ENCODE results near the gene HDAC4. TPM values are rescaled to one million over a fixed set of nuclear protein-coding genes. Genes with fewer than 3 reads are reported as not detected.

HDAC4 gene
- total and polyA plus RNA-seq, 10 of the 15 experiments (the other 5 are each of a cell fraction or from before 2014, with no cell fraction given) = 0.22 to 15.7 (median 4.8) TPM

- H2AFZ ChIP-seq (ENCODE audit: control insufficient read depth, low read depth, low read length) = no peak overlapping the region
- ChIA-PET CTCF (no interaction called here), SMC1A (ENCODE audit: uncharacterized antibody, unreplicated experiment) (no interaction called here), POLR2A (interaction anchor here (0.6 kb wide), 1 partner anchor 1007 kb away, joined by 3 read pairs; no protein-coding TSS in a partner anchor), RAD21 (ENCODE audit: unreplicated experiment) (no interaction called here)
- no peak overlapping the region for H3K27ac ChIP-seq (ENCODE audit: control insufficient read depth, insufficient read depth)
- WGBS (ENCODE audit: insufficient coverage, insufficient replicate concordance, low lambda C conversion rate, missing lambda C conversion rate) = 80% methylated on average over 23 of the region's 28 CpGs
- TF ChIP-seq, protein P1, sequence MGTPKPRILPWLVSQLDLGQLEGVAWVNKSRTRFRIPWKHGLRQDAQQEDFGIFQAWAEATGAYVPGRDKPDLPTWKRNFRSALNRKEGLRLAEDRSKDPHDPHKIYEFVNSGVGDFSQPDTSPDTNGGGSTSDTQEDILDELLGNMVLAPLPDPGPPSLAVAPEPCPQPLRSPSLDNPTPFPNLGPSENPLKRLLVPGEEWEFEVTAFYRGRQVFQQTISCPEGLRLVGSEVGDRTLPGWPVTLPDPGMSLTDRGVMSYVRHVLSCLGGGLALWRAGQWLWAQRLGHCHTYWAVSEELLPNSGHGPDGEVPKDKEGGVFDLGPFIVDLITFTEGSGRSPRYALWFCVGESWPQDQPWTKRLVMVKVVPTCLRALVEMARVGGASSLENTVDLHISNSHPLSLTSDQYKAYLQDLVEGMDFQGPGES (IDR thresholded peaks at IDR 0.05) = no peak
- TF ChIP-seq NBN (IDR thresholded peaks at IDR 0.05) (no peak), POLR2AphosphoS5 (IDR thresholded peaks at IDR 0.05; ENCODE audit: low read length) (no peak), SUPT20H (IDR thresholded peaks at IDR 0.05; ENCODE audit: borderline replicate concordance, control insufficient read depth, low read depth, low read length) (no peak)
- intact Hi-C loops (cut with micrococcal nuclease; ENCODE audit: unreplicated experiment) (no loop called here), in situ Hi-C loops (cut with MboI) (no loop called here)
- H3K4me1 ChIP-seq (ENCODE audit: control insufficient read depth, insufficient read depth, low read length) = no peaks in the 10 kb centered on the region
- H3K9ac ChIP-seq (ENCODE audit: control insufficient read depth, insufficient read depth, low read length) = no peak overlapping the region
- H3K4me2 ChIP-seq (ENCODE audit: control insufficient read depth, insufficient read depth) = no peak overlapping the region
- H4K20me1 ChIP-seq (ENCODE audit: control insufficient read depth, insufficient read depth) = no peaks in the 10 kb centered on the region
- no peaks in the 10 kb centered on the region for H3K36me3 ChIP-seq (ENCODE audit: control insufficient read depth in 2 of 2, insufficient read depth in 2 of 2, low read length in 1 of 2)
- DNase-seq (ENCODE audit: low read depth, low spot score) (no peak), ATAC-seq (no peak), FAIRE-seq (no peak)
- H3K79me2 ChIP-seq (ENCODE audit: control insufficient read depth, insufficient read depth, low read length) = no peaks in the 10 kb centered on the region
- no peak overlapping the region for H3K4me3 ChIP-seq
- BruUV-seq (replicated peaks) = no TSS peak
- no peaks in the 10 kb centered on the region for H3K9me3 ChIP-seq (replicated peaks; ENCODE audit: control insufficient read depth, insufficient read depth, low read length)
- H3K27me3 ChIP-seq (replicated peaks in 1 of 2; ENCODE audit: control insufficient read depth in 2 of 2, insufficient read depth in 2 of 2, low read length in 1 of 2) = no peaks in the 10 kb centered on the region
These were observed 304.0 kb downstream of the HDAC4 start for GRCh38 chr2:239096676-239097427.

GRCh38 chr2:239095460-239096081 lies 305.2 kb downstream of the HDAC4 start:
- H3K4me1 ChIP-seq (ENCODE audit: control insufficient read depth, insufficient read depth, low read length) = no peaks in the 10 kb centered on the region
- BruUV-seq (replicated peaks) = no TSS peak
- H3K27ac ChIP-seq (ENCODE audit: control insufficient read depth, insufficient read depth) = no peak overlapping the region
- no peaks in the 10 kb centered on the region for H3K36me3 ChIP-seq (ENCODE audit: control insufficient read depth in 2 of 2, insufficient read depth in 2 of 2, low read length in 1 of 2)
- in situ Hi-C loops (cut with MboI) = no loop called here
- H4K20me1 ChIP-seq (ENCODE audit: control insufficient read depth, insufficient read depth) = no peaks in the 10 kb centered on the region
- no peaks in the 10 kb centered on the region for H3K79me2 ChIP-seq (ENCODE audit: control insufficient read depth, insufficient read depth, low read length)
- no peaks in the 10 kb centered on the region for H3K9me3 ChIP-seq (replicated peaks; ENCODE audit: control insufficient read depth, insufficient read depth, low read length)
- no peak overlapping the region for H3K4me2 ChIP-seq (ENCODE audit: control insufficient read depth, insufficient read depth)
- FAIRE-seq (no peak), DNase-seq (ENCODE audit: low read depth, low spot score) (no peak), ATAC-seq (no peak)
- POLR2A ChIA-PET = no interaction called here
- WGBS (ENCODE audit: insufficient coverage, insufficient replicate concordance, low lambda C conversion rate, missing lambda C conversion rate) = 78% methylated on average over 20 of the region's 20 CpGs
- SMC1A ChIA-PET (ENCODE audit: uncharacterized antibody, unreplicated experiment) = no interaction called here
- intact Hi-C loops (cut with micrococcal nuclease; ENCODE audit: unreplicated experiment) = no loop called here
- H3K9ac ChIP-seq (ENCODE audit: control insufficient read depth, insufficient read depth, low read length) = no peak overlapping the region
- RAD21 ChIA-PET (ENCODE audit: unreplicated experiment) = no interaction called here
- CTCF ChIA-PET = no interaction called here
- H2AFZ ChIP-seq (ENCODE audit: control insufficient read depth, low read depth, low read length) = no peak overlapping the region
- TF ChIP-seq ESRRA (IDR thresholded peaks at IDR 0.05; ENCODE audit: low read length) (no peak), SMAD5 (IDR thresholded peaks at IDR 0.05; ENCODE audit: low read depth) (no peak)
- TF ChIP-seq, protein P2, sequence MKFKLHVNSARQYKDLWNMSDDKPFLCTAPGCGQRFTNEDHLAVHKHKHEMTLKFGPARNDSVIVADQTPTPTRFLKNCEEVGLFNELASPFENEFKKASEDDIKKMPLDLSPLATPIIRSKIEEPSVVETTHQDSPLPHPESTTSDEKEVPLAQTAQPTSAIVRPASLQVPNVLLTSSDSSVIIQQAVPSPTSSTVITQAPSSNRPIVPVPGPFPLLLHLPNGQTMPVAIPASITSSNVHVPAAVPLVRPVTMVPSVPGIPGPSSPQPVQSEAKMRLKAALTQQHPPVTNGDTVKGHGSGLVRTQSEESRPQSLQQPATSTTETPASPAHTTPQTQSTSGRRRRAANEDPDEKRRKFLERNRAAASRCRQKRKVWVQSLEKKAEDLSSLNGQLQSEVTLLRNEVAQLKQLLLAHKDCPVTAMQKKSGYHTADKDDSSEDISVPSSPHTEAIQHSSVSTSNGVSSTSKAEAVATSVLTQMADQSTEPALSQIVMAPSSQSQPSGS (IDR thresholded peaks at IDR 0.05; ENCODE audit: low read length) = no peak
- no peak overlapping the region for H3K4me3 ChIP-seq
- H3K27me3 ChIP-seq (replicated peaks in 1 of 2; ENCODE audit: control insufficient read depth in 2 of 2, insufficient read depth in 2 of 2, low read length in 1 of 2) = no peaks in the 10 kb centered on the region

Data from GM12878 (cell line).